Panc1 (cell line): Measurements from ENCODE around the gene TJP1. TPM values are rescaled to one million over a fixed set of nuclear protein-coding genes. Genes with fewer than 3 reads are reported as not detected.

Source experiments
- ATAC-seq: fragments of 200-7000 bp; cut with Tn5 transposase; 2 replicates; pipeline ENCODE4 v1.9.1; 2020; ENCODE audit warnings: mild to moderate bottlenecking, moderate library complexity
- BruUV-seq: library from RNA; stranded (reverse); fragments of 400-500 nt; replicated peaks from 2 replicates; lab custom pipeline; 2021; lab: Mats Ljungman, UMichigan
- CTCF ChIA-PET: fragments of 300-600 bp; sonication (Branson Sonifier 250); formaldehyde crosslinking; loops from one replicate; lab custom pipeline; 2022; ENCODE audit warnings: antibody characterized with exemption; lab: Charles Lee
- POLR2A ChIA-PET: fragments of 300-600 bp; sonication (Branson Sonifier 250); formaldehyde crosslinking; loops from one replicate; lab custom pipeline; 2022; ENCODE audit warnings: antibody characterized with exemption; lab: Charles Lee
- DNase-seq: peaks from one replicate; pipeline ENCODE4 v3.0.0-alpha.2; 2010; ENCODE audit warnings: low read depth, low spot score
- H3K27ac ChIP-seq: 2 replicates; pipeline ENCODE4 v1.5.1; 2011; ENCODE audit warnings: mild to moderate bottlenecking, low read length, inconsistent platforms
- H3K27me3 ChIP-seq: fragments of 200-500 bp; sonication (Bioruptor generic); 2 replicates; pipeline ENCODE4 v1.6.0; 2014; ENCODE audit warnings: low read length, inconsistent platforms; ENCODE audit not compliant: control insufficient read depth, insufficient read depth
- H3K36me3 ChIP-seq: fragments of 200-500 bp; sonication (Bioruptor generic); 2 replicates; pipeline ENCODE4 v1.5.1; 2014; ENCODE audit warnings: inconsistent platforms, mild to moderate bottlenecking, low read length, moderate library complexity; ENCODE audit not compliant: control insufficient read depth, insufficient read depth
- H3K4me1 ChIP-seq: 2 replicates; pipeline ENCODE4 v1.5.1; 2011; ENCODE audit warnings: inconsistent platforms, mild to moderate bottlenecking, low read length, moderate library complexity; ENCODE audit not compliant: control insufficient read depth, insufficient read depth
- H3K4me3 ChIP-seq, 2 experiments: 2 replicates each; pipeline ENCODE4 v1.5.1; 2011 to 2012; ENCODE audit warnings: low read depth in 2 of 2, low read length in 2 of 2, mild to moderate bottlenecking in 2 of 2, inconsistent platforms in 1 of 2, moderate library complexity in 1 of 2
- H3K9me3 ChIP-seq: fragments of 200-500 bp; sonication (Bioruptor generic); 2 replicates; pipeline ENCODE4 v1.5.1; 2014; ENCODE audit warnings: low read depth, mild to moderate bottlenecking, inconsistent platforms, low read length, moderate library complexity; ENCODE audit not compliant: control insufficient read depth, insufficient read depth
- POLR2AphosphoS5 ChIP-seq: IDR thresholded peaks from 2 replicates; pipeline ENCODE4 v1.6.1; 2012; ENCODE audit warnings: mild to moderate bottlenecking, low read depth, low read length, moderate library complexity
- SIN3A ChIP-seq: IDR thresholded peaks from 2 replicates; pipeline ENCODE4 v1.6.1; 2012; ENCODE audit warnings: low read depth, mild to moderate bottlenecking, low read length, moderate library complexity, borderline replicate concordance; ENCODE audit not compliant: insufficient read depth
- TCF7L2 ChIP-seq: IDR thresholded peaks from 2 replicates; pipeline ENCODE4 v1.6.1; 2011; ENCODE audit warnings: mild to moderate bottlenecking, low read depth, low read length, inconsistent platforms
- in situ Hi-C: cut with HindIII; loops from 2 replicates; pipeline ENCODE4 v1.10.0; 2016; ENCODE audit warnings: low sequenced_read_pairs, low pct_unique_long_range_greater_than_20kb
- intact Hi-C: fragments of 100-400 bp; cut with micrococcal nuclease; formaldehyde crosslinking; loops from one replicate; pipeline ENCODE4 v1.10.0; 2022; ENCODE audit not compliant: unreplicated experiment
- total RNA-seq: library from RNA; stranded (reverse); gene quantifications from one replicate; pipeline ENCODE4 v1.2.1, GENCODE V29; 2021; ENCODE audit not compliant: unreplicated experiment
- TF ChIP-seq, protein P1 (sequence below): fragments of 450-650 bp; IDR thresholded peaks from 2 replicates; pipeline ENCODE4 v1.5.1; 2017; ENCODE audit warnings: mild to moderate bottlenecking
- TF ChIP-seq, protein P2 (sequence below), 2 experiments: IDR thresholded peaks; 2 replicates each; pipeline ENCODE4 v1.6.1; 2011 to 2012; ENCODE audit warnings: low read depth in 2 of 2, control low read depth in 1 of 2, low read length in 1 of 2, mild to moderate bottlenecking in 1 of 2, moderate library complexity in 1 of 2; ENCODE audit not compliant: insufficient read depth in 1 of 2

The TJP1 gene
- total RNA-seq, 1 experiment from 2014 or later: 79.1 TPM

DNA sequence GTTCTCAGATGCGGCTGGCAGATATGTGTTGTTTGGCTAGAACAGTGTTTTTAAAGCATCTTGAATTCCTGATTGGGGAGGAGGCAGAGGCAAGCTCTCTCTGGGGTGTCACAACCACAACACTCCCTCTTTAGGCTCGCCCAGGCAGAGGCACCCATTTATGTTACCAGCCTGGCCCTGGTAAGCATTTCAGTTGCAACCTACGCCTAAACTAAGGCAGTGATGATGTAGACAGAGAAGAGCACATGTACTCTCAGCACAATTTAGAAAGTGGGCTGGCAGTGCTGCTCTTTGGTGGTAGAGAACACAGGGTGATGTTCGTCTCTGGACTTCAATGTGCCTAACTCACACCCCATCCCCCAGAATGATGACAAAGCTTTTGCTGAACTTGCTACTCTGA is 41.2 kb upstream of the TJP1 start:
- no TSS peak for BruUV-seq
- no peak overlapping the region for H3K27ac ChIP-seq
- no peak overlapping the region for H3K4me3 ChIP-seq
- in situ Hi-C loops: no loop called here
- no peaks in the 10 kb centered on the region for H3K9me3 ChIP-seq
- POLR2A ChIA-PET: no interaction called here
- TF ChIP-seq, protein P1, sequence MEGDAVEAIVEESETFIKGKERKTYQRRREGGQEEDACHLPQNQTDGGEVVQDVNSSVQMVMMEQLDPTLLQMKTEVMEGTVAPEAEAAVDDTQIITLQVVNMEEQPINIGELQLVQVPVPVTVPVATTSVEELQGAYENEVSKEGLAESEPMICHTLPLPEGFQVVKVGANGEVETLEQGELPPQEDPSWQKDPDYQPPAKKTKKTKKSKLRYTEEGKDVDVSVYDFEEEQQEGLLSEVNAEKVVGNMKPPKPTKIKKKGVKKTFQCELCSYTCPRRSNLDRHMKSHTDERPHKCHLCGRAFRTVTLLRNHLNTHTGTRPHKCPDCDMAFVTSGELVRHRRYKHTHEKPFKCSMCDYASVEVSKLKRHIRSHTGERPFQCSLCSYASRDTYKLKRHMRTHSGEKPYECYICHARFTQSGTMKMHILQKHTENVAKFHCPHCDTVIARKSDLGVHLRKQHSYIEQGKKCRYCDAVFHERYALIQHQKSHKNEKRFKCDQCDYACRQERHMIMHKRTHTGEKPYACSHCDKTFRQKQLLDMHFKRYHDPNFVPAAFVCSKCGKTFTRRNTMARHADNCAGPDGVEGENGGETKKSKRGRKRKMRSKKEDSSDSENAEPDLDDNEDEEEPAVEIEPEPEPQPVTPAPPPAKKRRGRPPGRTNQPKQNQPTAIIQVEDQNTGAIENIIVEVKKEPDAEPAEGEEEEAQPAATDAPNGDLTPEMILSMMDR: no peak
- no peaks in the 10 kb centered on the region for H3K36me3 ChIP-seq
- ATAC-seq (no peak), DNase-seq (no peak)
- intact Hi-C loops: no loop called here
- CTCF ChIA-PET: no interaction called here
- no peaks in the 10 kb centered on the region for H3K27me3 ChIP-seq
- H3K4me1 ChIP-seq: no peaks in the 10 kb centered on the region

DNA sequence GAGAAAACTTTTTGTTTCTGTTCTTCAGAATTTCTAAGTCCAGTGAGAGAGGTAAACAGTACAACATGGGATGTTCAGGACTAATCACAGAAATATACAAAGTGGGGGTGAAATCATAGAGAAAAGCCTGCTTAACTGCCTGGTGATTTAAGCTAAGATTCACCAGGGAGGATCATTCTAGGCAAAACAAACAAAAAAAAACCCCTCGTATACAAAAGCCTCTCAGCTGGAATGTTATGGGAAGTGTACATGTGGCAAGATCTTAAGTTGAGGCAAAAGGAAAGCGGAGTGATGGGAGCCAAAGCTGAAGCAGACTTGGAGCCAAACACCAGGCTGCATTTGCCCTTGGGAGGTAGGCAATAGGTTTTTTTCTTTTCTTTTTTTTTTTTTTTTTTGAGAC is 40.0 kb upstream of the TJP1 start:
- intact Hi-C loops: no loop called here
- no TSS peak for BruUV-seq

More for the DNA sequence above, 40.0 kb upstream of the TJP1 start:
- Histone ChIP-seq H3K4me1 (no peaks in the 10 kb centered on the region), H3K9me3 (no peaks in the 10 kb centered on the region), H3K36me3 (no peaks in the 10 kb centered on the region), H3K4me3 (no peak overlapping the region), H3K27ac (no peak overlapping the region), H3K27me3 (no peaks in the 10 kb centered on the region)
- DNase-seq (no peak), ATAC-seq (no peak)
- POLR2A ChIA-PET: no interaction called here
- TF ChIP-seq, protein P1: no peak
- TF ChIP-seq, protein P2, sequence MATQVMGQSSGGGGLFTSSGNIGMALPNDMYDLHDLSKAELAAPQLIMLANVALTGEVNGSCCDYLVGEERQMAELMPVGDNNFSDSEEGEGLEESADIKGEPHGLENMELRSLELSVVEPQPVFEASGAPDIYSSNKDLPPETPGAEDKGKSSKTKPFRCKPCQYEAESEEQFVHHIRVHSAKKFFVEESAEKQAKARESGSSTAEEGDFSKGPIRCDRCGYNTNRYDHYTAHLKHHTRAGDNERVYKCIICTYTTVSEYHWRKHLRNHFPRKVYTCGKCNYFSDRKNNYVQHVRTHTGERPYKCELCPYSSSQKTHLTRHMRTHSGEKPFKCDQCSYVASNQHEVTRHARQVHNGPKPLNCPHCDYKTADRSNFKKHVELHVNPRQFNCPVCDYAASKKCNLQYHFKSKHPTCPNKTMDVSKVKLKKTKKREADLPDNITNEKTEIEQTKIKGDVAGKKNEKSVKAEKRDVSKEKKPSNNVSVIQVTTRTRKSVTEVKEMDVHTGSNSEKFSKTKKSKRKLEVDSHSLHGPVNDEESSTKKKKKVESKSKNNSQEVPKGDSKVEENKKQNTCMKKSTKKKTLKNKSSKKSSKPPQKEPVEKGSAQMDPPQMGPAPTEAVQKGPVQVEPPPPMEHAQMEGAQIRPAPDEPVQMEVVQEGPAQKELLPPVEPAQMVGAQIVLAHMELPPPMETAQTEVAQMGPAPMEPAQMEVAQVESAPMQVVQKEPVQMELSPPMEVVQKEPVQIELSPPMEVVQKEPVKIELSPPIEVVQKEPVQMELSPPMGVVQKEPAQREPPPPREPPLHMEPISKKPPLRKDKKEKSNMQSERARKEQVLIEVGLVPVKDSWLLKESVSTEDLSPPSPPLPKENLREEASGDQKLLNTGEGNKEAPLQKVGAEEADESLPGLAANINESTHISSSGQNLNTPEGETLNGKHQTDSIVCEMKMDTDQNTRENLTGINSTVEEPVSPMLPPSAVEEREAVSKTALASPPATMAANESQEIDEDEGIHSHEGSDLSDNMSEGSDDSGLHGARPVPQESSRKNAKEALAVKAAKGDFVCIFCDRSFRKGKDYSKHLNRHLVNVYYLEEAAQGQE (IDR thresholded peaks at IDR 0.05; ENCODE audit: insufficient read depth in 1 of 2, low read depth in 2 of 2, low read length in 1 of 2): no peak
- TF ChIP-seq TCF7L2: no peak
- no peak for TF ChIP-seq SIN3A
- no peak for TF ChIP-seq POLR2AphosphoS5
- in situ Hi-C loops: no loop called here
- CTCF ChIA-PET: no interaction called here
